ENCODE measurements around the gene TEX22.
"Not testable (repeated sequence)": the region's sequence is repeated elsewhere in the genome, so short reads cannot be mapped to it uniquely, and the experiment has no call there.

Gene TEX22

DNA sequence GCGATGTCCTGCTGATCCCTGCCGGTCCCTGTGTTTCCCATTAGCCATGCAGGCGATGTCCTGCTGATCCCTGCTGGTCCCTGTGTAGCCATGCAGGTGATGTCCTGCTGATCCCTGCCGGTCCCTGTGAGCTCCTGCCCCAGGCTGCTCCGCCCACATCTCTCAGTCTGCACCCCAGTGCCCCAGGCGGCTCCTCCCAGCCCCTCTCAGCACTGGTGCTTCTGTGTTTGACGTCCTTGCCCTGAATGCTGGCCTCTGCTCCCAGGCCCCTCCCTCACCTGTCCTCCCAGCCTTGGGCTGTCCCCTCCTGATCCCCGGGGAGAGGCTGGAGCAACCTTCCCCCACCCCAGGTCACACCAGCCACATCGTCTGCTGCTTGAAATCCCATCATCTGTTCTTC, 41.4 kb upstream of the TEX22 start:
- TF ChIP-seq FOXM1 (IDR thresholded peaks at IDR 0.05; ENCODE audit: borderline replicate concordance) (no peak), LEF1 (IDR thresholded peaks at IDR 0.05; ENCODE audit: borderline replicate concordance) (no peak), ELF4 (IDR thresholded peaks at IDR 0.05) (no peak), SUZ12 (IDR thresholded peaks at IDR 0.05) (no peak), TARDBP (IDR thresholded peaks at IDR 0.05) (no peak), SP1 (IDR thresholded peaks at IDR 0.05) (no peak), FOXA1 (IDR thresholded peaks at IDR 0.05) (no peak), L3MBTL2 (conservative IDR thresholded peaks at IDR 0.05) (no peak), ARNT (IDR thresholded peaks at IDR 0.05) (no peak)
- TF ChIP-seq, protein P1, sequence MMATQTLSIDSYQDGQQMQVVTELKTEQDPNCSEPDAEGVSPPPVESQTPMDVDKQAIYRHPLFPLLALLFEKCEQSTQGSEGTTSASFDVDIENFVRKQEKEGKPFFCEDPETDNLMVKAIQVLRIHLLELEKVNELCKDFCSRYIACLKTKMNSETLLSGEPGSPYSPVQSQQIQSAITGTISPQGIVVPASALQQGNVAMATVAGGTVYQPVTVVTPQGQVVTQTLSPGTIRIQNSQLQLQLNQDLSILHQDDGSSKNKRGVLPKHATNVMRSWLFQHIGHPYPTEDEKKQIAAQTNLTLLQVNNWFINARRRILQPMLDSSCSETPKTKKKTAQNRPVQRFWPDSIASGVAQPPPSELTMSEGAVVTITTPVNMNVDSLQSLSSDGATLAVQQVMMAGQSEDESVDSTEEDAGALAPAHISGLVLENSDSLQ (IDR thresholded peaks at IDR 0.05): no peak
- CTCF ChIA-PET: no interaction called here
- POLR2A ChIA-PET: no interaction called here
- DNase-seq (ENCODE audit: extremely low spot score): no peak

- CTCF ChIA-PET: no interaction called here
- POLR2A ChIA-PET: no interaction called here
- no peak for DNase-seq (ENCODE audit: extremely low spot score)
- no peak for TF ChIP-seq ARNT (IDR thresholded peaks at IDR 0.05)
- TF ChIP-seq FOXM1 (IDR thresholded peaks at IDR 0.05; ENCODE audit: borderline replicate concordance): no peak
- TF ChIP-seq BHLHE40 (IDR thresholded peaks at IDR 0.05; ENCODE audit: borderline replicate concordance): no peak
- TF ChIP-seq HDGF (IDR thresholded peaks at IDR 0.05; ENCODE audit: borderline replicate concordance): no peak
- TF ChIP-seq, protein P1 (IDR thresholded peaks at IDR 0.05): no peak
- TF ChIP-seq LEF1 (IDR thresholded peaks at IDR 0.05; ENCODE audit: borderline replicate concordance): no peak
- TF ChIP-seq FOXA1 (IDR thresholded peaks at IDR 0.05): no peak
- TF ChIP-seq CTBP1 (IDR thresholded peaks at IDR 0.05; ENCODE audit: borderline replicate concordance): no peak
- TF ChIP-seq ELF4 (IDR thresholded peaks at IDR 0.05): no peak
- TF ChIP-seq TARDBP (IDR thresholded peaks at IDR 0.05): no peak
- no peak for TF ChIP-seq L3MBTL2 (conservative IDR thresholded peaks at IDR 0.05)
- no peak for TF ChIP-seq SUZ12 (IDR thresholded peaks at IDR 0.05)
- TF ChIP-seq SP1 (IDR thresholded peaks at IDR 0.05): no peak
Observed at GRCh38 chr14:105357626-105358025, 40.7 kb upstream of the TEX22 start.

GRCh38 chr14:105358140-105358846, 40.0 kb upstream of the TEX22 start:
- CTCF ChIA-PET: interaction anchor here (0.8 kb wide), 1 partner anchor 16 kb away, joined by 4 read pairs; no protein-coding TSS in a partner anchor
- POLR2A ChIA-PET: no interaction called here
- DNase-seq (ENCODE audit: extremely low spot score): no peak
- TF ChIP-seq FOXK2 (IDR thresholded peaks at IDR 0.05) (no peak), HDGF (IDR thresholded peaks at IDR 0.05; ENCODE audit: borderline replicate concordance) (no peak), FOXM1 (IDR thresholded peaks at IDR 0.05; ENCODE audit: borderline replicate concordance) (no peak), FOXA1 (IDR thresholded peaks at IDR 0.05) (no peak), ELF4 (IDR thresholded peaks at IDR 0.05) (no peak), SP1 (IDR thresholded peaks at IDR 0.05) (no peak), LEF1 (IDR thresholded peaks at IDR 0.05; ENCODE audit: borderline replicate concordance) (no peak), ARNT (IDR thresholded peaks at IDR 0.05) (no peak), ZNF384 (IDR thresholded peaks at IDR 0.05) (no peak), L3MBTL2 (conservative IDR thresholded peaks at IDR 0.05) (no peak), TARDBP (IDR thresholded peaks at IDR 0.05) (no peak), CTBP1 (IDR thresholded peaks at IDR 0.05; ENCODE audit: borderline replicate concordance) (no peak), BHLHE40 (IDR thresholded peaks at IDR 0.05; ENCODE audit: borderline replicate concordance) (no peak), NFRKB (IDR thresholded peaks at IDR 0.05) (no peak), SUZ12 (IDR thresholded peaks at IDR 0.05) (no peak)
- TF ChIP-seq, protein P1 (IDR thresholded peaks at IDR 0.05): no peak

- CTCF ChIA-PET: no interaction called here
- POLR2A ChIA-PET: no interaction called here
- TF ChIP-seq FOXM1 (IDR thresholded peaks at IDR 0.05; ENCODE audit: borderline replicate concordance): no peak
- no peak for DNase-seq (ENCODE audit: extremely low spot score)
Observed at GRCh38 chr14:105358943-105359342, 39.4 kb upstream of the TEX22 start.

DNA sequence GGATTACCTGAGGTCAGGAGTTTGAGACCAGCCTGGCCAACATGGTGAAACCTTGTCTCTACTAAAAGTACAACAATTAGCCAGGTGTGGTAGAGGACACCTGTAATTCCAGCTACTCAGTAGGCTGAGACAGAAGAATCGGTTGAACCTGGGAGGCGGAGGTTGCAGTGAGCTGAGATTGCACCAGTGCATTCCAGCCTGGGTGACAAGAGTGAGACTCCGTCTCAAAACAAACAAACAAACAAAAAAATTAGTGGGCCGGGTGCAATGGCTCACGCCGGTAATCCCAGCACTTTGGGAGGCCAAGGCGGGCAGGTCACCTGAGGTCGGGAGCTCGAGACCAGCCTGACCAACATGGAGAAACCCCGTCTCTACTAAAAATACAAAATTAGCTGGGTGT, 36.9 kb upstream of the TEX22 start:
- DNase-seq (ENCODE audit: extremely low spot score); CTCF ChIA-PET; POLR2A ChIA-PET: not testable (repeated sequence)

GRCh38 chr14:105363847-105364708, 34.3 kb upstream of the TEX22 start:
- no peak for DNase-seq (ENCODE audit: extremely low spot score)
- CTCF ChIA-PET: interaction anchor here (0.9 to 1.0 kb wide), 2 partner anchors 15 to 277 kb away, joined by 3 to 4 read pairs; no protein-coding TSS in a partner anchor
- POLR2A ChIA-PET: no interaction called here
- TF ChIP-seq L3MBTL2 (conservative IDR thresholded peaks at IDR 0.05) (no peak), SUZ12 (IDR thresholded peaks at IDR 0.05) (no peak), HDGF (IDR thresholded peaks at IDR 0.05; ENCODE audit: borderline replicate concordance) (no peak), ARNT (IDR thresholded peaks at IDR 0.05) (no peak), ELF4 (IDR thresholded peaks at IDR 0.05) (no peak)
